ENCODE results near the gene EXOSC7. TPM values are rescaled to one million over a fixed set of nuclear protein-coding genes. Genes with fewer than 3 reads are reported as not detected.
A peak's percentile ranks its signal among the peaks of the same experiment; 100 is the strongest.

The EXOSC7 gene
- total and polyA plus RNA-seq, 7 donors = 16.2 to 44.3 (median 30.3) TPM

GRCh38 chr3:44999782-45000181, 23.7 kb downstream of the EXOSC7 start:
- DNase-seq = no peak
- intact Hi-C loops (cut with DNase I) = no loop called here

GRCh38 chr3:45000823-45001222, 24.8 kb downstream of the EXOSC7 start:
- TF ChIP-seq EP300 (IDR thresholded peaks at IDR 0.05) (no peak), POLR2A (IDR thresholded peaks at IDR 0.05) (no peak), CTCF (IDR thresholded peaks at IDR 0.05) (no peak), POLR2AphosphoS5 (IDR thresholded peaks at IDR 0.05) (no peak)
- peaks cover 0 to 7% (median 4%) of the 10 kb centered on the region in 4 donors for H3K4me1 ChIP-seq
- intact Hi-C loops (cut with DNase I) = no loop called here
- H3K27me3 ChIP-seq = no peaks in the 10 kb centered on the region
- H3K9me3 ChIP-seq = no peaks in the 10 kb centered on the region
- no peak overlapping the region for H3K4me3 ChIP-seq
- no peak overlapping the region for H3K27ac ChIP-seq
- WGBS, 2 donors = 84 to 91% methylated on average over 4 of the region's 4 CpGs
- DNase-seq = no peak
- H3K36me3 ChIP-seq = peaks cover 7 to 73% (median 24%) of the 10 kb centered on the region in 4 donors

More at GRCh38 chr3:44999782-45000181, 23.7 kb downstream of the EXOSC7 start:
- 32 to 70% methylated on average over 2 of the region's 2 CpGs for WGBS, 2 donors
- Histone ChIP-seq H3K4me1 (peaks cover 0 to 17% (median 14%) of the 10 kb centered on the region in 4 donors), H3K4me3 (no peak overlapping the region), H3K27ac (no peak overlapping the region), H3K27me3 (no peaks in the 10 kb centered on the region), H3K36me3 (peaks cover 7 to 63% (median 20%) of the 10 kb centered on the region in 4 donors), H3K9me3 (no peaks in the 10 kb centered on the region)
- no peak for TF ChIP-seq CTCF (IDR thresholded peaks at IDR 0.05)
- no peak for TF ChIP-seq EP300 (IDR thresholded peaks at IDR 0.05)
- no peak for TF ChIP-seq POLR2AphosphoS5 (IDR thresholded peaks at IDR 0.05)

- 96 to 99% methylated on average over 3 of the region's 3 CpGs for WGBS, 2 donors
- Histone ChIP-seq H3K4me1 (peaks cover 0 to 6% (median 2%) of the 10 kb centered on the region in 4 donors), H3K36me3 (peaks cover 7 to 71% (median 24%) of the 10 kb centered on the region in 4 donors), H3K9me3 (no peaks in the 10 kb centered on the region), H3K27me3 (no peaks in the 10 kb centered on the region), H3K27ac (no peak overlapping the region), H3K4me3 (no peak overlapping the region)
- DNase-seq = no peak
- intact Hi-C loops (cut with DNase I) = no loop called here
- TF ChIP-seq EP300 (IDR thresholded peaks at IDR 0.05) (no peak), POLR2AphosphoS5 (IDR thresholded peaks at IDR 0.05) (no peak), CTCF (IDR thresholded peaks at IDR 0.05) (no peak), POLR2A (IDR thresholded peaks at IDR 0.05) (no peak)
These were observed 25.7 kb downstream of the EXOSC7 start for GRCh38 chr3:45001738-45002137.

- no peak for DNase-seq
- no peaks in the 10 kb centered on the region for H3K9me3 ChIP-seq
- WGBS, 2 donors = 75% methylated on average over 2 of the region's 2 CpGs
- H3K27ac ChIP-seq = peak overlapping the region in 1 of 4 donors; percentile 23
- H3K4me3 ChIP-seq = no peak overlapping the region
- H3K36me3 ChIP-seq = peaks cover 7 to 70% (median 26%) of the 10 kb centered on the region in 4 donors
- no peaks in the 10 kb centered on the region for H3K27me3 ChIP-seq
- intact Hi-C loops (cut with DNase I) = no loop called here
- H3K4me1 ChIP-seq = peaks cover 0 to 10% (median 2%) of the 10 kb centered on the region in 4 donors
- no peak for TF ChIP-seq POLR2A (IDR thresholded peaks at IDR 0.05)
- TF ChIP-seq CTCF (IDR thresholded peaks at IDR 0.05) = no peak
- TF ChIP-seq POLR2AphosphoS5 (IDR thresholded peaks at IDR 0.05) = no peak
- no peak for TF ChIP-seq EP300 (IDR thresholded peaks at IDR 0.05)
These were observed 26.2 kb downstream of the EXOSC7 start for GRCh38 chr3:45002139-45002660.

GRCh38 chr3:45002720-45003119, 26.7 kb downstream of the EXOSC7 start:
- TF ChIP-seq POLR2A (IDR thresholded peaks at IDR 0.05) (no peak), CTCF (IDR thresholded peaks at IDR 0.05) (no peak), POLR2AphosphoS5 (IDR thresholded peaks at IDR 0.05) (no peak), EP300 (IDR thresholded peaks at IDR 0.05) (no peak)
- Histone ChIP-seq H3K9me3 (no peaks in the 10 kb centered on the region), H3K4me1 (peaks cover 0 to 16% (median 2%) of the 10 kb centered on the region in 4 donors), H3K27ac (peak overlapping the region in 2 of 4 donors; percentile 9 to 23), H3K36me3 (peaks cover 7 to 67% (median 27%) of the 10 kb centered on the region in 4 donors), H3K4me3 (no peak overlapping the region), H3K27me3 (no peaks in the 10 kb centered on the region)
- WGBS, 2 donors = 85 to 90% methylated on average over 3 of the region's 3 CpGs
- intact Hi-C loops (cut with DNase I) = no loop called here
- no peak for DNase-seq
